Measurements from ENCODE around the gene FLT3. TPM values are rescaled to one million over a fixed set of nuclear protein-coding genes. Genes with fewer than 3 reads are reported as not detected.

Gene FLT3
- polyA plus RNA-seq, 1 of the 3 experiments (the other 2 are of a cell fraction): not detected

DNA sequence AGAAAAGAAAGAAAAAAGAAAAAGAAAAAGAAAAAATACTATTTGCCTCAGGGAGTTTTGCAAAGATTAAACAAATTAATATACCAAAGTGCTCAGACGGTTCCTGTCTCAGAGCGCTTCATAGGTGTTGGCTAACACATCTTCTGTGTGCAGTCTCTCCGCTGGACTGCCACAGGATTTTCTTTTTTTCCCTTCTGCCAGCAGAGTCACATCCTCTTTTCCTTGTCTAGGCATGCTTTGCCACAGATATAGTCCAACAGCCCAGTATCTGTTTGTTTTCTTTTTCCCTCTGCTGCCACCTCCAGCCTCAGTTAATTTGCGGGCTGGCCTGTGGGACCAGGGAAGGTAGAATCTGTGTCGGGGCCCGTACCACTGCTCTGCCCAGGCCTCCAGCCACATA is 108.5 kb downstream of the FLT3 start:
- H3K36me3 ChIP-seq (replicated peaks in 1 of 2; ENCODE audit: control insufficient read depth in 1 of 2, insufficient read depth in 2 of 2, low read length in 1 of 2): no peaks in the 10 kb centered on the region
- no peak overlapping the region for H3K27ac ChIP-seq (ENCODE audit: low read depth in 2 of 2, low read length in 1 of 2)
- H3K9me3 ChIP-seq: no peaks in the 10 kb centered on the region
- H3K79me2 ChIP-seq (ENCODE audit: insufficient read depth): no peaks in the 10 kb centered on the region
- no peaks in the 10 kb centered on the region for H3F3A ChIP-seq (replicated peaks; ENCODE audit: insufficient read depth)
- no peaks in the 10 kb centered on the region for H3K9me2 ChIP-seq
- CTCF ChIA-PET: interaction anchor here (1.8 kb wide), 1 partner anchor 8 kb away, joined by 5 read pairs; no protein-coding TSS in a partner anchor
- DNase-seq: no peak
- H2AFZ ChIP-seq (ENCODE audit: low read depth): no peak overlapping the region
- no peak overlapping the region for H3K9ac ChIP-seq
- no peak for TF ChIP-seq REST (IDR thresholded peaks at IDR 0.05; ENCODE audit: low read depth, low read length)
- no peak for TF ChIP-seq NRF1 (IDR thresholded peaks at IDR 0.05; ENCODE audit: low read depth, low read length)
- no peak for TF ChIP-seq GATA2 (CRISPR knock-in tag; IDR thresholded peaks at IDR 0.05)
- TF ChIP-seq, protein P1, sequence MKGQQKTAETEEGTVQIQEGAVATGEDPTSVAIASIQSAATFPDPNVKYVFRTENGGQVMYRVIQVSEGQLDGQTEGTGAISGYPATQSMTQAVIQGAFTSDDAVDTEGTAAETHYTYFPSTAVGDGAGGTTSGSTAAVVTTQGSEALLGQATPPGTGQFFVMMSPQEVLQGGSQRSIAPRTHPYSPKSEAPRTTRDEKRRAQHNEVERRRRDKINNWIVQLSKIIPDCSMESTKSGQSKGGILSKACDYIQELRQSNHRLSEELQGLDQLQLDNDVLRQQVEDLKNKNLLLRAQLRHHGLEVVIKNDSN (IDR thresholded peaks at IDR 0.05; ENCODE audit: borderline replicate concordance, low read depth): no peak
- TF ChIP-seq ELF1 (IDR thresholded peaks at IDR 0.05): no peak
- H3K4me2 ChIP-seq: no peak overlapping the region
- no peaks in the 10 kb centered on the region for H3K4me1 ChIP-seq (ENCODE audit: control insufficient read depth in 1 of 2, insufficient read depth in 2 of 2, low read depth in 1 of 2, low read length in 1 of 2)
- peaks cover 58% of the 10 kb centered on the region for H3K27me3 ChIP-seq (ENCODE audit: insufficient read depth)
- no peaks in the 10 kb centered on the region for H4K20me1 ChIP-seq (ENCODE audit: insufficient read depth)
- POLR2A ChIA-PET: no interaction called here
- 16% methylated on average over 6 of the region's 6 CpGs for WGBS (ENCODE audit: low lambda C conversion rate)
- no peak overlapping the region for H3K4me3 ChIP-seq (ENCODE audit: low read depth in 2 of 2, low read length in 1 of 2)

DNA sequence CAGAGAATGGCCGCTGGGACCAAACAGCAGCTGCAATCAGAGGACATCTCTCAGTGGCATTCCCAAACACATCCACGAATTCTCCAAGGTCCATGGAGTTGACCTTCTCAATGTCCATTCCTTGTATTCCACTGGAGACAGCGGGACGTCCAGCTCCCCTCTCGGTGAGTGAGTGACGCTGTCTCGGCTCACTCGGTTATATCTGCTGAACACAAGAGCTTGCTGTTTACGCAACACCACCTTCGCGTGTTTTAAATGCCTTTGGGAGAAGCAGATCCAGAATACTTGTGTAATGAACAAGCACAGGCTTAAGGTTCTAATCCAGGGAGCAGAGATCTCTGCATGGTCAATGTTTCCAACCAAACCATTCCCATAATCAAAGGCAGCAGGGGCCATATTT is 111.9 kb downstream of the FLT3 start, which contains the start of gene URAD:
Gene URAD (minus strand): TSS at position 174 of the 400 bp plus-strand sequence. CDS start 56 bp downstream, at position 118.
- Histone ChIP-seq H3K4me2 (no peak within 1 kb of the TSS), H3K27ac (ENCODE audit: low read depth in 2 of 2, low read length in 1 of 2) (no peak within 1 kb of the TSS), H3K9me3 (no peaks in the 10 kb centered on the region), H3K36me3 (replicated peaks in 1 of 2; ENCODE audit: control insufficient read depth in 1 of 2, insufficient read depth in 2 of 2, low read length in 1 of 2) (no peaks in the 10 kb centered on the region), H4K20me1 (ENCODE audit: insufficient read depth) (no peaks in the 10 kb centered on the region), H3K4me1 (ENCODE audit: control insufficient read depth in 1 of 2, insufficient read depth in 2 of 2, low read depth in 1 of 2, low read length in 1 of 2) (no peaks in the 10 kb centered on the region), H3K79me2 (ENCODE audit: insufficient read depth) (no peaks in the 10 kb centered on the region), H3K9me2 (no peaks in the 10 kb centered on the region), H3K27me3 (ENCODE audit: insufficient read depth) (peaks cover 51% of the 10 kb centered on the region), H3K4me3 (ENCODE audit: low read depth in 2 of 2, low read length in 1 of 2) (no peak within 1 kb of the TSS), H3F3A (replicated peaks; ENCODE audit: insufficient read depth) (no peaks in the 10 kb centered on the region), H3K9ac (no peak within 1 kb of the TSS), H2AFZ (ENCODE audit: low read depth) (no peak within 1 kb of the TSS)
- no peak for DNase-seq
- 8% methylated on average over 11 of the region's 11 CpGs for WGBS (ENCODE audit: low lambda C conversion rate)
- TF ChIP-seq POLR2AphosphoS5 (IDR thresholded peaks at IDR 0.05; ENCODE audit: low read depth, low read length) (no peak), RFX5 (IDR thresholded peaks at IDR 0.05; ENCODE audit: low read length) (no peak), FOSL2 (IDR thresholded peaks at IDR 0.05; ENCODE audit: borderline replicate concordance, low read depth) (no peak)
- ChIA-PET POLR2A (no interaction called here), CTCF (interaction anchor here (1.3 to 11.9 kb wide), 2 partner anchors 35 to 160 kb away, joined by 4 to 185 read pairs; no protein-coding TSS in a partner anchor)
